PC-3 (cell line): ENCODE data around the gene SLC41A2.

Source experiments
- CTCF ChIP-seq: fragments of 300-600 bp; sonication (generic); conservative IDR thresholded peaks from 2 replicates; pipeline ENCODE4 v1.5.1; 2017; ENCODE audit warnings: antibody characterized with exemption, low read depth, mild to moderate bottlenecking, low read length
- EZH2 ChIP-seq: fragments of 300-600 bp; sonication (generic); IDR thresholded peaks from one replicate; pipeline ENCODE4 v1.6.1; 2017; ENCODE audit warnings: antibody characterized with exemption, mild to moderate bottlenecking, low read length; ENCODE audit not compliant: unreplicated experiment
- EZH2phosphoT487 ChIP-seq: fragments of 300-600 bp; sonication (generic); IDR thresholded peaks from 2 replicates; pipeline ENCODE4 v1.6.1; 2018; ENCODE audit warnings: mild to moderate bottlenecking, antibody characterized with exemption, low read length, borderline replicate concordance

- TF ChIP-seq CTCF = no peak
- no peak for TF ChIP-seq EZH2phosphoT487
- no peak for TF ChIP-seq EZH2
These were observed 19.0 kb downstream of the SLC41A2 start for GRCh38 chr12:104939089-104939488.
